Stimulated activated naive CD8-positive, alpha-beta T cell treated with anti-CD3 and anti-CD28 coated beads, Interleukin-15, amount 100 ng/mL, for 72 hours (primary cell): ENCODE data around the gene SMAD7.

Experiments
- ATAC-seq: fragments of 150-1000 bp; cut with Tn5 transposase; 2 replicates; pipeline ENCODE4 v1.10.0; 2021; ENCODE audit warnings: mild to moderate bottlenecking, moderate library complexity
- DNase-seq, 2 donors: peaks; one replicate each; pipeline ENCODE4 v3.0.0; 2021 to 2022
- H3K27ac Mint-ChIP-seq, 2 donors: one replicate each; pipeline ENCODE4 v1.8.0; 2022; ENCODE audit warnings: mild to moderate bottlenecking in 2 of 2, mixed read lengths in 2 of 2, moderate library complexity in 2 of 2
- H3K27me3 Mint-ChIP-seq: one replicate; pipeline ENCODE4 v1.8.0; 2022; ENCODE audit warnings: mixed read lengths
- H3K4me1 Mint-ChIP-seq: one replicate; pipeline ENCODE4 v1.8.0; 2022; ENCODE audit warnings: mild to moderate bottlenecking, mixed read lengths
- H3K4me3 Mint-ChIP-seq, 2 donors: one replicate each; pipeline ENCODE4 v1.8.0; 2022; ENCODE audit warnings: mild to moderate bottlenecking in 2 of 2, mixed read lengths in 2 of 2, moderate library complexity in 1 of 2
- H3K9me3 Mint-ChIP-seq, 2 donors: one replicate each; pipeline ENCODE4 v1.8.0; 2022; ENCODE audit warnings: mixed read lengths in 2 of 2

SMAD7 gene

GRCh38 chr18:48933578-48934414 is 17.0 kb downstream of the SMAD7 start:
- H3K9me3 Mint-ChIP-seq = no peaks in the 10 kb centered on the region
- H3K27ac Mint-ChIP-seq = peak overlapping the region; percentile 95 to 98
- DNase-seq = no peak
- peak overlapping the region; percentile 75 to 77 for H3K4me3 Mint-ChIP-seq
- no peaks in the 10 kb centered on the region for H3K27me3 Mint-ChIP-seq
- H3K4me1 Mint-ChIP-seq = peaks cover 99% of the 10 kb centered on the region
- no peak for ATAC-seq

DNA sequence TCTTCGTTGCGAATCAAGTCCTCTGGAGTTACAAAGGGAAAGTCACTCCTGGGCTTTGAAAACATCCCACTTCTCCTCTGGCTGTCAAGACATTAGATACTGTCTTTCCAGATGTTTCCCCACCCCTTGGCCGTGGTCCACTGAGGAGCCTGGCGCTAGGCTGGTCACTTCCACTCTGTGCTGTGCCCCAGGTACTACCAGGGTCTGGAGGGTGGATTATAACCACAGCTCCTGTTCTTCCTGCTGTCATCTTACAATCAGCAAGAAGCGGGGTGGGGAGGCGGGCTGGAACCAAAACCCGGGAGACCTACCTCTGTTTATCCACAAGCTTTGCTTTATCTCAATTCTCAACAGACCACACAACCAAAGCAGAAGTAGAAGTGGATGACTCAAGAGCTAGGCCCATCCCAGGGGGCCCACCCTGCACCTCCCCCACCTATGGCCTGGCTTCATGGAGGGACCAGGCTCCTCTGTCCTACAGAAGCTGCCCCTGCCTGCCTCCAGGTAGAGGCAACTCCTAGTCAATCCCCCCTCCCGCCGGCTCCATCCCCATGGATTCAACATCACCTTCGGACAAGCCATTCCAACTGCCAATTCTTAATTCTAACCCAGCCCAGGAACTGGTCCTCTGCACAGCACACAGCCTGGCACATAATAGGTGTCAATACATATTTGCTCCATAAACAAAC is 17.8 kb downstream of the SMAD7 start:
- Mint-ChIP-seq H3K4me3 (peak overlapping the region; percentile 63 to 75), H3K27me3 (no peaks in the 10 kb centered on the region), H3K4me1 (peaks cover 99% of the 10 kb centered on the region), H3K27ac (peak overlapping the region; percentile 71 to 93), H3K9me3 (no peaks in the 10 kb centered on the region)
- DNase-seq (no peak), ATAC-seq (no peak)

GRCh38 chr18:48932462-48932818 is 18.3 kb downstream of the SMAD7 start:
- H3K4me3 Mint-ChIP-seq = peak overlapping the region; percentile 63 to 75

DNA sequence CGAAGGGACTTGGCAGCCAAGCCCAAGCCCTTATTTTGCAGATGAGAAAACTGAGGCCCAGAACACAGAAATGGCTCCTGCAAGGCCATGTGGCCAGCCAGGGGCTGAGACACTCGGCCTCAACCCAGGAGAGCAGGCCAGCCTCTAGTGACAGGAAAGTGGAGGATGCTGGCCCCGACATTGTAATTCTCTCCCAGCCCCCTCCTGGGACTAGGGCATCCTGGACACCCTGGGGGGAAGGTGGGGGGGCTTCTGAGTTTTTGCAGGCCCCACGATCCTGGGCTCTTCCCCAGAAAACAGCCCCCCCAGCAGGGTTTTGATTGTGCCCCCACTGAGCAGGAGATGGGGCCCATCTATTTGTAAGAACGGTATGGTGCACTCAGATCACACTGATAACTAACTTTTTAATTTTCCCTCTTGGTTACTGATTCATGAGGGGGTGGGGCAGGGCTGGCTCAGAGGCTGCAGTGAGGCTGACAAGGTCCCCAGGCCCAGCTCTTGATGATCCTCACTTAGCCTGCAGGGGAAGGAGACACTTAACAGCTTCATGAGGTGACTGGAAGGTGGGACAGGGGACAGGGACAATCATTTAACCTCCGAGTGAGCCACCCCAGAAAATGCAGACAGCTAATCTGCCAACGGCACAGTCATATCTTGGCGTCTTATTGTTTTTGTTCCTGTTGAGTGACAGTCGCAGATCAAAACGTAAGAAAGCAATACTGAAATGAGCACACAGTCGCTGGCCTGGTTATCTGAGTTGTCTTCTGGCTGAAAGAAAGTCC is 18.9 kb downstream of the SMAD7 start:
- Mint-ChIP-seq H3K4me3 (peak overlapping the region; percentile 63 to 75), H3K27ac (peak overlapping the region in 1 of 2 donors; percentile 19), H3K9me3 (no peaks in the 10 kb centered on the region), H3K27me3 (no peaks in the 10 kb centered on the region), H3K4me1 (peaks cover 100% of the 10 kb centered on the region)
- DNase-seq = no peak
- peak; percentile 6 for ATAC-seq

More at GRCh38 chr18:48932462-48932818, 18.3 kb downstream of the SMAD7 start:
- DNase-seq (no peak), ATAC-seq (no peak)
- no peaks in the 10 kb centered on the region for H3K9me3 Mint-ChIP-seq
- peak overlapping the region; percentile 71 to 76 for H3K27ac Mint-ChIP-seq
- H3K4me1 Mint-ChIP-seq = peaks cover 99% of the 10 kb centered on the region
- H3K27me3 Mint-ChIP-seq = no peaks in the 10 kb centered on the region

GRCh38 chr18:48930926-48931325 is 19.8 kb downstream of the SMAD7 start:
- H3K27me3 Mint-ChIP-seq = no peaks in the 10 kb centered on the region
- H3K4me3 Mint-ChIP-seq = peak overlapping the region in 1 of 2 donors; percentile 2
- H3K27ac Mint-ChIP-seq = no peak overlapping the region
- ATAC-seq = no peak
- no peaks in the 10 kb centered on the region for H3K9me3 Mint-ChIP-seq
- peaks cover 100% of the 10 kb centered on the region for H3K4me1 Mint-ChIP-seq
- no peak for DNase-seq

DNA sequence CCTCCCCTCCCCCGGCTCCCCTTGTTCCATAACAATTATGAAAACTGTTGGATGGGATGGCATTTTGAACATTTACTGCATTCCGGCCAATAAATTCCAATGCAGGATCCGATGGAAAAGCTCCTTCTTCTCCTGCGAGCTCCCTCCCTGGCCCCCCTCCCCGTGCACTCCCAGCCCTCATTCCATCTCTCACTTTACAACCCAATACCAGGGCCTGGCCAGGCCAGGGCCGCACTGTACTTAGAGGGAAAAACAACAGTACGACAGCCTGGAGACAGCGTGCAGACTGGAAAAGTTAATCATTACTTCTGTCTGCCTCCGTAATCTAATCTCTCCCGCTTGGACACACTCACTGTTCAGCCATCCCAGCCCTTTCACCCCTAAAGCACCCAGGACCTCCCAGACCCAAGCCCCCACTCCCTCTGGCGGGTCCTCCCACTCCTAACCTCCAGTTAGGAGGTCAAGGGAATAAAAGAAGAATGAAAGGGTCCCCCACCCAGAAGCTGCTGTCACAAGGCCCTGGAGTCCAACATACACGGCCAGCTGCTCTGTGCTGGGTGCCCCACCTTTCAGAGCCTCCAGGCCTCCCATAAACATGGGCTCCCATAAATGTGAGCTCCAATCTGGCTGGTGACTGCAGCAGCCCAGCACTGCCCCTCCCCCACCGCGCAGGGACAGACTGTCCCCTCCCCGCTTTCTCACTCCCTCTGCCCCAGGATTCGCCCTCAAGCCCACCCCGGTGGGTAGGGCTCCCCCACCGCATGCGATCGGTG is 20.6 kb downstream of the SMAD7 start:
- Mint-ChIP-seq H3K4me3 (peak overlapping the region; percentile 52 to 73), H3K27me3 (no peaks in the 10 kb centered on the region), H3K4me1 (peaks cover 100% of the 10 kb centered on the region), H3K27ac (peak overlapping the region; percentile 32 to 94), H3K9me3 (no peaks in the 10 kb centered on the region)
- no peak for DNase-seq
- ATAC-seq = no peak

- H3K9me3 Mint-ChIP-seq = no peaks in the 10 kb centered on the region
- DNase-seq = no peak
- H3K4me3 Mint-ChIP-seq = peak overlapping the region; percentile 73 to 80
- peak; percentile 36 for ATAC-seq
- H3K27ac Mint-ChIP-seq = peak overlapping the region in 1 of 2 donors; percentile 95
- peaks cover 100% of the 10 kb centered on the region for H3K4me1 Mint-ChIP-seq
- no peaks in the 10 kb centered on the region for H3K27me3 Mint-ChIP-seq
Observed at GRCh38 chr18:48929212-48929612, 21.6 kb downstream of the SMAD7 start.

DNA sequence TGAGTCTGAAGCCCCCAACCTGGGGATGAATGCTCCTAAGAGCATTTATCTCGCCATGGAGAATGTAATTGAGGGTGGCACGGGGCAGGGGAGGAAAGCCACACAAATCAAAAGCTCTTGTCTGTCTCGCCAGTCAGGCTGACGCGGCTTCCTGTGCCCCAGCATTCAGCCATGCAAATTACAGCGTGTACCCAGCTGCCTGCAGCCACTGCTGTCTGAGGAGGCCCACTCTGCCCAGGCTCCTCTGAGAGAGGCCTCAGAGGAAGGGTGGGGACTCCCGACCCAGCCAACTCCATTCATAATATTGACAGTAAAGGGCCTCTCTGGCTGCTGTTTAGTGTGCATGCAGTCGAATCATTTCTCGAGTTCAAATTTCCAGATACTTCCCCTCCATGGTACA is 22.0 kb downstream of the SMAD7 start:
- DNase-seq (peak; percentile 66 to 83), ATAC-seq (peak; percentile 97)
- H3K27ac Mint-ChIP-seq = peak overlapping the region; percentile 61 to 95

GRCh38 chr18:48927286-48928080 is 23.3 kb downstream of the SMAD7 start:
- no peak for DNase-seq
- no peak overlapping the region for H3K27ac Mint-ChIP-seq
- H3K9me3 Mint-ChIP-seq = no peaks in the 10 kb centered on the region
- no peak for ATAC-seq
- peak overlapping the region; percentile 18 to 20 for H3K4me3 Mint-ChIP-seq
- H3K4me1 Mint-ChIP-seq = peaks cover 100% of the 10 kb centered on the region
- no peaks in the 10 kb centered on the region for H3K27me3 Mint-ChIP-seq

More for the DNA sequence above, 22.0 kb downstream of the SMAD7 start:
- Mint-ChIP-seq H3K4me1 (peaks cover 100% of the 10 kb centered on the region), H3K27me3 (no peaks in the 10 kb centered on the region), H3K4me3 (peak overlapping the region; percentile 73 to 80), H3K9me3 (no peaks in the 10 kb centered on the region)

GRCh38 chr18:48926420-48926857 is 24.3 kb downstream of the SMAD7 start:
- Mint-ChIP-seq H3K27ac (peak overlapping the region in 1 of 2 donors; percentile 89), H3K4me3 (no peak overlapping the region), H3K9me3 (no peaks in the 10 kb centered on the region), H3K4me1 (peaks cover 99% of the 10 kb centered on the region), H3K27me3 (no peaks in the 10 kb centered on the region)
- DNase-seq (no peak), ATAC-seq (no peak)

GRCh38 chr18:48925491-48925780 is 25.3 kb downstream of the SMAD7 start:
- Mint-ChIP-seq H3K4me1 (peaks cover 97% of the 10 kb centered on the region), H3K9me3 (no peaks in the 10 kb centered on the region), H3K27me3 (no peaks in the 10 kb centered on the region), H3K27ac (peak overlapping the region in 1 of 2 donors; percentile 63), H3K4me3 (peak overlapping the region; percentile 76 to 90)
- DNase-seq (no peak), ATAC-seq (no peak)

DNA sequence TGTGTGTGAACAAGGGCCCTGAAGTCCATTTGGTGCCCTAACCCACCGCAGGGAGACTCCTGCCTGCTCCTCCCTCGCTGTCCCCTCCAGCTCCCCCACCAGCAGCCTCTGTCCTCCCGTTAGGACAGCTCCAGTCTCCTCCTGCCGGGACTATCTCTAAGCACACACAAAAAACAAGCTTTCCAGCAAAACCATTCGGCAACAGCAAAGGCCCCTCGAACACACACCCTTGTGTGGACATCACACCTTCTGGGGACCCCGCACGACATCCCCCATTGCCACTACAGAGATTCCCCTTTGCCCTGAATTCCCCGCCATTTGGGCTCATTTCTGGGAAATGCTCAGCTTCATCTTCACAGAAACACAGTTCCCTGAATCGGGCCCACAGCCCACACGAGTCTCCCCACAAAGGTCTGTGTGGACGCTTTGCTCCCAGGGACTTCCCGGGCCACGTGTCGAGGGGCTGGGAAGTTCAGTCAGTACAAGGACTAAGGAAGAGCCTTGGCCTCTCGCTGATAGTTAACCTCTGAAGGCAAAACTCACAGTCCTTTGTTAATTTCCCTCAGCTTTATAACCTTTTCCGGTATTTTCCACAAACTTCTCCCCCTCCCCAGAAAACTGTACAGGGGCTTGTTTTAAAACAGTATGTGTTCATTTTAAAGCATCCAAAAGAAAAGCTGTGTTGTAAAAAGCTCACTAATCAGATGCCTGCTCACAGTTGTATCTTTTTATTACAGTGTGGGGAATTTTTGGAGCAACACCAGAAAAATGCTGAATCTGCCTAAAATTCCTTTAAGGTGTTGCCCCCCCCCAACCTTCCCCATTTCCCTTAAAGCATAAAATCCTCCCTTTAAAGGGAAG is 25.9 kb downstream of the SMAD7 start:
- DNase-seq = peak in 1 of 2 donors; percentile 48
- peak; percentile 12 for ATAC-seq
- no peaks in the 10 kb centered on the region for H3K27me3 Mint-ChIP-seq
- peak overlapping the region; percentile 76 to 90 for H3K4me3 Mint-ChIP-seq
- H3K9me3 Mint-ChIP-seq = no peaks in the 10 kb centered on the region
- peaks cover 95% of the 10 kb centered on the region for H3K4me1 Mint-ChIP-seq
- H3K27ac Mint-ChIP-seq = peak overlapping the region; percentile 95 to 98

DNA sequence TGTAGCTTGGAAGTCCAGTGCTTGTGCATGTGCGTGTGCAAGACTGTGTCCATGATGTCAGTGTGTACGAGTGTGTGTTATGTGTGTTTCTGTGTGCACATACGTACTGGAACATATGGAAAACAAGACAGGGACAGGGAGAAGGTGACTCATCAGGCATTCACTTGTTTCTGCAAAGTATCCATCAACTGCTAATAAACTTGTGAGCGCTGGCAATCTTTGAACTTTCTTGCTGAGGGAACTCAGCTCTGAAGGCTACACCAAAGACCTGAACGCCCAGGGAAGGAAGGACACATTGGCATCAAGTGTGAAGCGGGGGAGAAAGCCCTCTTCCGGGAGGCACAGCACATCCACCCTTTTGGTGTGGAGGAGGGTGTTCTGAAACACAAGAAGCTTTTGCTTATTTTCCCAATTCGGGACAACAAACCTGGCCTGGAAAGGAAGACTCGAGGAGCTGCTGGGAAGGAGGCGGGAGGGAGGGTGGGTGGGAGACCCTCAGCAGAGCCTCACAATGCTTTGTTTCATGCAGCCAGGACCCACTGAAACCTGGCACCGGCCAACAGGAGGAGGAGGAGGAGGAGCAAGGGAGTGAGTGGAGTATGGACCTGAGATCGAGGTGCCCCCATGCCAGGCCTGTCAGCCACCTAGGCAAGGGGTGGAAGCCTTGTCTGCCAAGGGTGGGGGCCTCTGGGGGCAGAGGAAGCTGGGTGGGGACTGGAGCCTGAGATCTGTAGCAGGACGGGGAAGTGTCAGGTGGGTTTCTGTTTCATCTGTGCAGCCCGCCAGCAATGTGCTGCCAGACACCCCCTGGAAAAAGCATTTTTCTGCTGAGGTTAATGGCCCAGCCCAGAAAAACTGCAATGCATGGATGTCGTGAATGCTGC is 26.8 kb downstream of the SMAD7 start:
- DNase-seq = no peak
- Mint-ChIP-seq H3K4me3 (peak overlapping the region; percentile 76 to 90), H3K4me1 (peaks cover 93% of the 10 kb centered on the region), H3K9me3 (no peaks in the 10 kb centered on the region), H3K27ac (peak overlapping the region; percentile 95 to 98), H3K27me3 (no peaks in the 10 kb centered on the region)
- ATAC-seq = peak; percentile 24
